Measurements from ENCODE around the gene SEMA4B.
"Not testable (repeated sequence)": the region's sequence is repeated elsewhere in the genome, so short reads cannot be mapped to it uniquely, and the experiment has no call there.

SEMA4B gene

DNA sequence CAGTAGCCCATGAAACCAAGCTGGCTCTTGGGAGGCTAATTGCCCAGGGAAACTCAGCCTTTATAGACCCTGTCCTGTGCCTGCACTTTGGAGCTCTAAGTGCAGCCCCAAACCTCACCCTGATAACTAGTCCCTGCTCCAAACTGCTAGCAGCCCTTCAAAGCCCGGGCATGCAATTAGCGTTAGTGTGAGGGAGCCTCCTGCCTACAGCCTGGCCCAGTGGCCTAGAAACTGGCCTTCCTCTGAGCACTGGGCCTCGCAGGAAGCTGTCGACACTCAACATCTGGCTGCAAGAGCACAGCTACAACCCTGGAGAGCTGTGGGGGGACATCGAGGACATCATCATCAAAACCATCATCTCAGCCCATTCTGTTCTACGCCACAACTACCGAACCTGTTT is 56.6 kb downstream of the SEMA4B start:
- DNase-seq (ENCODE audit: low spot score), result no peak

GRCh38 chr15:90259524-90259923 is 58.4 kb downstream of the SEMA4B start:
- DNase-seq (ENCODE audit: low spot score), result no peak

- DNase-seq (ENCODE audit: low spot score), result not testable (repeated sequence)
Observed at GRCh38 chr15:90260731-90261130, 59.6 kb downstream of the SEMA4B start.

DNA sequence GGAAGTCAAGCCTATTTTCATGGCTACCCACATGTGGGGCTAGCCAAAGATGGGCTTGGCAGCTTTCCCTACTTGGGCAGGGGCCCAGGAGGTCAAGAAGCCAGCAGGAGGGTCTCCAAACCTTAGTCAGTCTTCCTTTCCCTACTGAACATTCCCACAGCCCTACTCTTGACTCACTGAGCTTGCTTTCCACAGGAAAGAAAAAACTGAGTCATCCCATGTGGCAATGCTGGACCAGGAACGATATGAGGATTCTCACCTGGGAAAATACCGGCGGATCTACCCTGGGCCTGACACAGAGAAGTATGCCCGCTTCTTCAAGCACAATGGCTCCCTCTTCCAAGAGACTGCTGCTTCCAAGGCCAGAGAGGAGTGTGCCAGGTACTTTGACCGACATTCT is 60.7 kb downstream of the SEMA4B start:
- no peak for DNase-seq (ENCODE audit: low spot score)

DNA sequence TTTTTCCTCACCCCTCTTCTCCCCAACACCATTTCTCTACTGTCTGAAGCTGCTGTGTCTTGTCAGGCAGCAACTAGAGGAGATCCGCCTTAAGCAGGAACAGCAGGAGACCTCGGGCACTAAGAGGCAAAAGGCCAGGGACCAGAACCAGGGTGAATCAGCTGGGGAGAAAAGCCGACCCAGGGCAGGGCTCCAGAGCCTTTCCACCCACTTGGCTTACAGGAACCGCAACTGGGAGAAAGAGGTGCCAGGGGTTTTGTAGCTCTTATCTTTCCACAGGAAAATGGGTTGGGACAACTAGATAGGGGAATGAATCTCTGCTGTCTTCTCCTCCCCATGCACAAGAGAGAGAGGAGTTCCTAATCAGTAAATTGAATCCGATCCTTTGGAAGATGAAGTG is 61.3 kb downstream of the SEMA4B start:
- DNase-seq (ENCODE audit: low spot score), result no peak

DNA sequence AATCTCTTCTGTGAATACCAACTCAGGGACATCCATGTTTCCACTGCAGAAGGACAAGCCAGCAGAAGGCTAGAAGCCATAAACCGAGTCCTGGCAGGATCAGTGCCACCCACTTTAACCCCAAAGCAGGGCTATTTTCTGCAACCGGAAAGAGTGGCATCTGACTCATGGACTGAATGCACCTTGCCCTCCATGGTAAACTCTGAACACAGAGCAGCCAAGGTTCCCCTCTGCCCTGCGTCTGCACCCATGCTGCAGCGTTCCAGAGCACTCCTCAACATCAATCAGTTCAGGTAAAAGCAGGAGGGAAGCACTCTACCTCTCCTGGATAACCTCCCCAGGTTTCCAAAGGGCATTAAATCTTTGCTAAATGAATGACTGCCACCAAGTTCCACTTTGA is 63.5 kb downstream of the SEMA4B start:
- no peak for DNase-seq (ENCODE audit: low spot score)

DNA sequence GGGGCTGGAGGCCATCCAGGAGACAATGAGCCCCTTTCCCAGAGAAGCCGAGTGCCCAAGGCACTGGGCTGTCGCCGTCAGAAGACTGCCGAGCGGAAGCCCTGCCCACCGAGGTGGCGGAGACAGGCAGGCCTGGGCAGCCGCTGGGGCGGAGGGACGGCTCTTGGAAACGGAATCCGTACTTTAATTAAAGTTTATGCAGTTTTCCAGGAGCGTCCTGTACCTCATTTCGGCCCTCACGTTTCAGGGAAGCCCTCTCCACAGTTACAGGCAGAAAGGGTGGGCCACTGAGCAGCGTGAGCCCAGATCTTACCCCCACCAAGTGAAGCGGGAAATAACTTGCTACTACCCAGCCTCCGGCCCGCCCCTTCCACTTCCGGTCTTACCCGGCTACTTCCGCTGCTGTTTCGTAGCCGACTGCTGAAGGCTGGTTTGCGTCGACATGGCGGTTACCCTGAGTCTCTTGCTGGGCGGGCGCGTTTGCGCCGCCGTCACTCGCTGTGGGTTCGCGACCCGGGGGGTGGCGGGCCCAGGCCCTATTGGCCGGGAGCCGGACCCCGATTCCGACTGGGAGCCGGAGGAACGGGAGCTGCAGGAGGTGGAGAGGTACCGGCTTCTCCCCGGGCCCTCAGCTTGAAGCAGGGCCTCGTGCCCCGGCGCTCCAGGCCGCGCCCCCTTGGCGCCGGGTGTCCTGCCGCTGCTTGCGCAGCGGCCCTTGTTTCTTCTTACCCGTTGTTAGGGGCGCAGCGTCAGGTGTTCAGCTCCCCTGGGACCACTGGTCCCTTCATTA is 64.3 kb downstream of the SEMA4B start, which contains the start of gene NGRN:
TSS of gene NGRN (plus strand) at position 402 of the 790 bp plus-strand sequence. CDS start at position 443, 41 bp downstream.
- peak; percentile 93 for DNase-seq (ENCODE audit: low spot score)

- DNase-seq (ENCODE audit: low spot score), result peak; percentile 60
Observed at GRCh38 chr15:90266061-90266431, 64.9 kb downstream of the SEMA4B start.

- DNase-seq (ENCODE audit: low spot score), result no peak
Observed at GRCh38 chr15:90266485-90266884, 65.4 kb downstream of the SEMA4B start.

GRCh38 chr15:90268415-90268814 is 67.3 kb downstream of the SEMA4B start:
- no peak for DNase-seq (ENCODE audit: low spot score)

- no peak for DNase-seq (ENCODE audit: low spot score)
Observed at GRCh38 chr15:90270502-90271150, 69.5 kb downstream of the SEMA4B start.

DNA sequence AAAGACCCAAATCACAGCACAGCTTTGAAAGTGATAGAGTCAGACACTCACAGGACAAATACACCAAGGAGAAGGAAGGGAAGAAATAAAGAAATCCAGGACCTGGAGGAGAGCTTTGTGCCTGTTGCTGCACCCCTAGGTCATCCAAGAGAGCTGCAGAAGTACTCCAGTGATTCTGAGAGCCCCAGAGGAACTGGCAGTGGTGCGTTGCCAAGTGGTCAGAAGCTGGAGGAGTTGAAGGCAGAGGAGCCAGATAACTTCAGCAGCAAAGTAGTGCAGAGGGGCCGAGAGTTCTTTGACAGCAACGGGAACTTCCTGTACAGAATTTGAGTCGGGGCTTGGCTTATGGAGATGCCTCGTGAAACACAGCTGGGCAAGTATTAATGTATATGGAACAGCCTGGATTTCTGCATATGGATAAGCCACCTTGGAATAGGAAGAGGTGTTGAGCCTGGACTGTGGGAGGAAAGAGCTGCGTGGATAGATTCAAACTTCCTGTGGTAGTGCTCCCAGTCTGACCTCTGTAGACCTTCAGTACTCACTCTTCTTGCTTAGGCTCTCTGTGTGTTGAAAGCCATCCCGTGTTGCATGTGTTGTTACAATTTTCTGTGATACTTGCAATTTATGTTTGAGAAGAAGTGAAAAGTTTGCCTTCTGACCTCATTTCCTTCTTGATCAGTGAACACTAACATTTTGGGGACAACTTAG is 70.5 kb downstream of the SEMA4B start:
- no peak for DNase-seq (ENCODE audit: low spot score)

DNA sequence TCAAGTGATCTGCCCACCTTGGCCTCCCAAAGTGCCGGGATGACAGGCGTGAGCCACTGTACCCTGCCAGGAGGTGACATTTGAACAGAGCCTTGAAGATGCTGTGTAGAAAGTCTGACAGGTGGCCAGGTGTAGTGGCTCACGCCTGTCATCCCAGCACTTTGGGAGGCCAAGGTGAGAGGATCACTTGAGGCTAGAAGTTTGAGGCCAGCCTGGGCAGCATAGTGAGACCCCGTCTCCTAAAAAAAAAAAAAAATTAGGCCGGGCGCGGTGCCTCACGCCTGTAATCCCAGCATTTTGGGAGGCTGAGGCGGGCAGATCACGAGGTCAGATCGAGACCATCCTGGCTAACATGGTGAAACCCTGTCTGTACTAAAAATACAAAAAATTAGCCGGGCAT is 77.3 kb downstream of the SEMA4B start:
- DNase-seq (ENCODE audit: low spot score), result not testable (repeated sequence)

Small RNA genes within 50 kb of the gene (small RNA-seq; reads per million reads assigned to genes)
- 0 to 0.13 reads per million in 2 experiments for gene RN7SL346P
